GM18858 (cell line): ENCODE data around the gene TSPAN2.

Experiments used
- ATAC-seq: cut with Tn5 transposase; IDR thresholded peaks from one replicate; pipeline ENCODE4 v1.9.1; 2021; ENCODE audit not compliant: unreplicated experiment

TSPAN2 gene

DNA sequence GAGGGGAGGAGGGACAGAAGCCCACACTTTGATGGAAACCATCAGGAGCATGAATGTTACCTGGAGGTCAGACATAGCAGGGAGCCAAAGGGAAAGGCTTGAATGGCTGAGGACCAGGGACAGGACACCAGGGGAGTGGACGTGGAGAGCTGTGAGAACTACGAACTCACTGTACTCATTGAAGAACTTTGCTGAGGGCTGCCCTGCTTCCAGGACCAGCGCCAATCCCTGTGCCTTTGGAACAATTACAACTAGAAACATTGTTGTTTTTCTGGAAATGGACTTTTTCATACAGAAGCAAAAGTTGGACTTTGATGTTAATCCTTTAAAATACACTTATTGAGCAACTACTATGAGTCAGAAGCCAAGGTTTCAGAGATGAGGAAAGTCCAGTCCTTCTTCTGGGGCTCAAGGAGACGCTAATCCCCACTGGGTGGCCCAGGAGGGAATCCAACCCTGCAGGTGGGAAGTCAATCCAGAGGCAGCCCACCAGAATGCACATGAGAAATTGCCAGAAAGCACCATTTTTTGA lies 12.9 kb downstream of the TSPAN2 start:
- ATAC-seq = no peak

DNA sequence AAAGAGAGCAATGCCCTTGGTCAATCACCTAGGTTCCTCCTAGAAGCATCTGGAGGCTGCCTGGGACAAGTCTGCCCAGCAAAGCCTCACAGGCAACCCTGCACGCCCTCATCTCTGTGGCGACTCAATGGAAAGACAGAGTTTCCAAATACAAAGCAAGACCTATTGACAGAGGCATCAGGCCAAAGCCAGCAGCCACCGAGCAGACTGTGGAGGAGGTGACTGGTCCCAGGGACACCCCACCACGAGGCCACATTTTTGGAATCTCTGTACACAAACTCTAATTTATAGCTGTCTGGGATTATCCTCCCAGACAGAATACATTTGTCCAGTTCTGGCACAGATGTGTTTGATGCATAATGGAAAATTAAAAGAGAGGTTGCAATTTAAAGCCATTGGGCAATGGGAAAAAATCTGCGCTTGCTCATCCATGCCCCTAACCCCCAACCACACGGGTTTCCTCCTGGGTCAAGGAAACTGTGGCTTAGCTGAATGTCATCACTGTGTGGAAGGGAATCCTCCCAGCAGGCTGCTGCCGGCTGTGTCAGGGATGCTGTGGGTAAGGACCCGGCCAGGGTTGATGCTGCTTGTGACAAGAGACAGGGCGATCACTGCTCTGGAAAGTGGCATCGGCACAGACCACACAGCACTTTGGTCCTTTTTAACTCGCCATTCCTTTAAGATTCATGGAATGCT lies 14.3 kb downstream of the TSPAN2 start:
- ATAC-seq = no peak

DNA sequence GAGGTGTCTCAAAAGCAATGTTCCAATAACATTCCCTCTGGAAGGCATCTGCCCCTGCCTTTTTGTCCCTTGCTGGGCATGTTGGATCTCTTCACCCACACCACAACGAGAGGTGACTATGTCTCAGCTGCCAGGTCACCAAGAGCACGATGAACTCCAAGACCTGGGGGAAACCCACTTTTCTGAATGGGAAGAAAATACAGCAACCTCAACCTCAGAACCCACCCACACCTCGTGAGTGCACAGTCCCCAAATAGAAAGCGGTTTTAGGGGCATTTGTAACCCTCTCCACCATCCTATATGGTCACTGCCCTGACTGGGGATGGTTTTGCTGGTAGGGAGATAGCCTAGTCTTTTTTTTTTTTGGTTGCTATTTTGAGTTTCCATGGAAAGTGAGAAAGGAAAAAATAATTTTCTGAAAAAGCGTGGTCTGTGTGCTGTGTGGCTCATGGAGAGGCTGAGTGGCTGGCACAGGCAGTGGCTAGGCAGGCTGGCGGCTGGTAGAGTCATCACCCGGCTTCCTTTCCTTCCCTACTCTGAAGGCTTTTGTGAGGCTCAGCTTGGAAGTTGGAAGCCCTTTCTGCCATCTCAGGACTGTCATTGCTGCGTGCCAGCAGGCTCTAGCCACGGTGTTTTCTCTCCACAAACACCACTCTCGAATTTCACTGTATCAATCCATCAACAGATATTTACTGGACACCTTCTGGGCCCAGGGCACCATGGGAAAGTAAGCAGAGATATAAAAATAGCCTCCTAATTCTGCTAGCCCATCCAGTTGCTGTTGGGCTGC lies 15.8 kb downstream of the TSPAN2 start:
- no peak for ATAC-seq

DNA sequence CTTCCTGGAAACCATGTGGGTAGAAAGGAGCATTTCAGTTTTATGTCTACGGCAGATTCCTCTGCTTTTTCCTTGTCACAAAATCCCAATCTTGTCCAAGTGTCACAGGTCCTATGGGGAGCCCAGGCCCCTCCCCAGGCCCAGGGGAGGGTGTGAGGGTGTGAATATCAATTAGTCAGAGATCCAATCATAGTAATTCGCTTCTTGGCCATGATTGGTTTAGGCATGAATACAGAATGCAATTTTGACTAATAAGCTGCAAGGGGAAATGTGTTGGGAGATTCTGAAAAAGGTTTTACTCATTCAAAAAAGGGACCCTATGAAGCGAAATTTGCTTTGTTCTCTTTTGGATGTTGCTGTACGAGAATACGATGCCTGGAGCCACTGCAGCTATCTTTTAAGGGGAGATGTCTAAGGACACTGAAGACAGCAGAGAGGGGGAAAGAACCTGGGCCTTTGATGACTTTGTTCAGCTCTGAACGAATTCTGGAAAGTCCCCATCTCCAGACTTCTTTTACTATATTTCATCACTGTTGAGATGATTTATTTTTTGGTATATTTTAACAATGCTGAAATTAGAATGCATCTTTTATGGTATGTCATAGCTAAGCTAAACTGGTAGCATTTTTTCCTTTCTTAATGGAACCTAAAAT lies 18.2 kb downstream of the TSPAN2 start:
- no peak for ATAC-seq

DNA sequence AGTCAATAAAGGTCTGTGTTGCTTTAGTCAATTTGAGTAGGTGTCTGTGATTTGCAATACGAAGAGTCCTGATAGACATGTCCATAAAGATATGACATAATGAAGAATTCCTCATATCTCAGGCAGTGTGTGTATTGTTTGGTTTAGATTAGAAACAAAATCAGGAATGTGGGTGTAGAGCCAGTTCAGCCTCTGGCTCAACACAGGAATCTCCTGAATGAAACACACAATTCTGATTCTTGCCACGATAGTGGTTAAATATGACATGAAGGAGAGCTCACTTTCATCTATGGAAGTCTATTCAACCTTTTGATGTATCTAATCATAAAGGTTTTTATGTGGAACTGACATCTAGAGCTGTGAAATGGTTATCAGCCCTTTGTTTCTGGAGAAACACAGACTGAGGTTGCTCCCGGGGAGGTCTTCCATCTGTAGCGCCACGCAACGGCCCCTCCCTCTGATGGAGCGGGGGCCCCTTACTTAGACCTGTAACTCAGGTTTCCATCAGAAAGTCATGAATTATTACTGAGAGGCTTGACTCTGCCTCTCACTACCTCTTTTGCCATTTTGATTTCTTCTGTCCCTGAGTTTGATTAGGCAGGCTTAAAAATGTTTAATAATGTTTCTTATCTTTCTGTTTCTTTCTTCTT lies 19.5 kb downstream of the TSPAN2 start:
- ATAC-seq = no peak

DNA sequence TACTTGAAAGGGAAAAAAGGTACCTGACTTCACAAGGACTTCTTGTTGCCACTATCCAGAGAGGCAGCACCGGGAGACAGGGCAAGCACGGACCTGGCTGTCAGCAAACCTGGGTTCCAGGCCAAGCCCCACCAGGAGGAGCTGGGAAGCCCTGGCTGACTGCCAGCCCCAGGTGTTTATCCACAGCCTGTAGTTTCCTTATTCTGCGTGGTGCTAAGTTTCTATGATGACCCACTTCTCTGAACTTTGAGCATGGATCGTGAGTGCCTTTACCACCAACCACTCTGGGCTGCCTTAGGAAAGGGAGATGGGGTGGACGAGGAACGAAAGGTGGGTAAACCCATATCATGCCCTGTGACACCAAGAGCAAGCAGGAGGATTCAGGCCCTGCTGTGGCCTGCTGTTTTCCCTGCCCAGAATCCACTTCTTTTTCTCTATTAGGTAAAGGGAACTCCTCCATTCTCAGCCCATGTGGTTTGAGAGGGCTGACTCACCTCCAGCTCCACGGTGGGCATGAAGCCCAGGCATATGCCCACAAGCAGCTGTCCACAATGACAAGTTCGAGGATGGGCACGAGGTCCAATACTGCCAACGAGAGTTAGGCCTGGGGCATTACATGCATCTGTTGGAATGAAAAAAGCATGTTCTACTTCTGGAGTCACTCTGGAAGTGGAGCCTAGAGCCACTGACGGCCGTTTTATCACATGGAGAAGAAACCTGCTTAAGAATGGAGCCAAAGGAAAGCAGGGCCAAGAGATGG lies 20.3 kb downstream of the TSPAN2 start:
- no peak for ATAC-seq

DNA sequence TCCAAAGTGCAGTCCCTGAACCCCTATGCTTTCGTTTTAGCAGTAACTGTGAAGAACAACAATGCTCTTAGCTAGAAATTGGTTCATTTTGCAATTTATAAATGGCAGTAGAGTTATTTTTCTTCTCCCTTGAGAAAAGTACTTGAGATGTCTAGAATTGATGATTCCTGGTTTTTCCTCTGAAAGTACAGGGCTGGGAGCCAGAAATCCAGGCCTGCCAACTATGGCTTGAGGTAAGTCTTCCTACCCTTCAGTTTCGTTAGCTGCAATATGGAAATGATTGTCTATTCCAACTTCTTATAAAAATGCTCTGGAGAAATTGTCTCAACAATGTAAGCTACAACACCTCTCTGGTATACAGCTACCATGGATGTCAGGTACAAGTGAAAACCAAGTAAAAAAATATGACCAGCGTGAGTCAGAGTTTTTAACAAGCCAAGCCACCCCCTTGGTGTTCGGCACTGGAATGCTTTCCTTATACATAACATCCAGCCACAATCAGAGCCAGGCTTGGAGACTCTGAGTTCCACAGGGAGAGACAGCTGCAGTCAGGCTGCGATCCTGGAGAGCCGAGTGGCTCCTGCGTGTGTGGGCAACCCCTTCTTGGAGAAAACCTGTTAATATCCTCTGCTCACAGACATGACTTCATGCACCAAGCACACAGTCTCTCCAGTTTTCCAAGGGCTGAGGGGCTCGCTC lies 22.0 kb downstream of the TSPAN2 start:
- no peak for ATAC-seq

DNA sequence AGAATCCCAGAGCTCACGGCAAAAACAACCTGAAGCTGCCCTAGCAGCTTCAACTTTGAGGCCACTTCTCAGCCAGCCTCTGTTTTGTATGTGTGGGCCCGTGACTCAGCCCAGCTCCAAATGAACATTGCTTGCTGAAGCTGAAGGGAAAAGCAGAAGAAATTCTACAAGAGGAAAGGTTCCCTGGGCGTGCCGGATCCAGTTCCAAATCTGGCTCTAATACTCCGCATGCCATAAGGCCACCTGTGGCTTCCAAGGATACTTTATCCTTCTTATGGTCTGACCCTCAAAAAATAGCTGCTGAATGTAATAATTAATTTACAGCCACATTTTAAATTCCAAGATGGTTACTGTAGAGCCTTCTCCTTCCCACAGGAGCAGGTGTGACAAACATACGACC lies 24.3 kb downstream of the TSPAN2 start:
- ATAC-seq = no peak

DNA sequence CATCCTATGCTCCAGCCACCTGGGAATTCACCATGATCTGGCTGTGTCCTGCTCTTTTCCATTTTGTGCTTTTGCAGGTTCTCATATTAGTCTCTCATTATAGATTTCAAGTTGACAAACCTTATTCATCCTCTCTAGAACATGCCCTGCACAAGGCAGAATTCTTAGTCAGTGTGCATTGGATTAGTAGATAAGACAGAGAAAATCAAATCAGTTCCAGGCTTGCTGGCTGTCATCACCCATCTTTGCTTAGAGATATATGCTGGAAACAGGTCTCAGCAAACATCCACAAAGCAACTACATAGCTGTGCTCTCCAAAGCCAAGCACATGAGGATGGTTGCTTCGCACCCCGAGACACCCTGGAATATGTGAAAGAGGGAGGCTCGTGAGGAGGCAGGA lies 24.8 kb downstream of the TSPAN2 start:
- ATAC-seq = no peak

DNA sequence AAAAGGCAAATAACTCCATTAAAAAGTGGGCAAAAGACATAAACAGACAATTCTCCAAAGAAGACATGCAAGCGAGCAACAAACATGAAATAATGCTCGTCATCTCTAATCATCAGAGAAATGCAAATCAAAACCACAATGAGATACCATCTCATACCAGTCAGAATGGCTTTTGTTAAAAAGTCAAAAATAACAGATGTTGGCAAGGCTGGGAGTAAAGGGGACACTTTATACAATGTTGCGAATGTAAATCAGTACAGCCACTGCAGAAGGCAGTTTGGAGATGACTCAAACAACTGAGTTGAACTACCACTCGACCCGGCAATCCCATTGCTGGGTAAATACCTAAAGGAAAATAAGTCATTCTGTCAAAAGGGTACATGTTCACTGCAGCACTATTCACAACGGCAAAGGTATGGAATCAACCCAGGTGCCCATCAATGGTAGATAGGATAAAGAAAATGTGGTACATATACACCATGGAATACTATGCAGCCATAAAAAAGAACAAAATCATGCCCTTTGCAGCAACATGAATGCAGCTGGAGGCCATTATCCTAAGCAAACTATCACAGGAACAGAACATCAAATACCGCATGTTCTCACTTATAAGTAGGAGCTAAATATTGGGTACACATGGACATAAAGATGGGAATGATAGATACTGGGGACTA lies 25.9 kb downstream of the TSPAN2 start:
- ATAC-seq = peak; percentile 23

DNA sequence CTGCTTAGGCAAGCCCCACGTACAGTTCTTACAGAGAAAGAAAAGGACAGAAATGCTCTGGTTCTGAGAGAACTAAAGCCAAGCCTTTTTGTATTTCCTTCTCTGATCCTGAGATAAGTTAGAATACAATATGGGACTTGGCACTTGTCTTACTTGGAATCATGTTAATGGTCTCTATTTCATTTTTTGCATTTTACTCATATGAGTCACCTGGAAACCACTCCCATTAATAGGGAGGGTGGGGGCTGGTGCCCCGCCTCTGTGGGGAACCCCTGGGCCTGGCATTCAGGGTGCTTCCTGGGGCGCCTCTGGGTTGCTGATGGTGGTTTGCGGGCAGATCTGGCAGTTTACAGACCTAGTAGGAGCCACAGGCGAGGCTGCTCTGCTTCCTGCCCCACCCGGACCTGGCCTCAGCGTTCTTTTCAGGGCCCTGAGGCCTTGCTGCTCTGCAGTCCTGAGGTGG lies 26.7 kb downstream of the TSPAN2 start:
- ATAC-seq = peak; percentile 74

DNA sequence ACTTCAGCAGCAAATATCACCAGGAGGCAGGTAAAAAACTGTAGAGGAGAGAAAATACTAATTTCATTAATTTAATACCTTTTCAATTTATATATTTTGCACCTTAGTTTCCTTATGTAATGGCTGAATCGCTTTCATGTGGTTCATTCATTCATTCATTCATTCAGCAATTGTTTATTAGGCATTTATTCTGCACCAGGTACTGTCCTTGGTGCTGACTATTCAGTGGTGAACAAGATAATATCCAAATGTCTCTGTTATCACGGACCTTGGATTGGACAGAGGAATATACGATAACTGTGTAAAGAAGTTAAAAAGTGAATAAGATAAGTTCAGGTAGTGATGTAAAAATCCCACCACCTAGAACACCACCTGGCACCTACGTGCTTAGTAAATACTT lies 28.8 kb downstream of the TSPAN2 start:
- no peak for ATAC-seq

DNA sequence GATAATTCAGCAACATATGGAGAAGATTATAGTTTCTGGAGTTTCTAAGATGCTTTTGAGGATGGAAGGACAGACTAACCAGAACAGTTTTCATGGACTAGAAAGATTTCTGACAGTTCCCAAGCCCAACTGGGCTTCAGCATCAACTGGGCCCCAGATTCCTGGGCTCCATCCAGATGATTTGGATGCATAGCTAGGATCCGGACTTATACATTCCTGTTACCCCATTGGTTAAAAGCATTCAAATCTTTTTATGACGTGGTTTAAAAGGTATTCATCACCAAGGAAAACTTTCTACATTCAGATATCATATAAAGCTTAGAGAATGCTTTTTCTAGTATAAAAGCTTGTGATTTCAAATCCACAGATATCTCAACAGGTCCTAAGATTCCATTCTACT lies 30.0 kb downstream of the TSPAN2 start:
- ATAC-seq = no peak

DNA sequence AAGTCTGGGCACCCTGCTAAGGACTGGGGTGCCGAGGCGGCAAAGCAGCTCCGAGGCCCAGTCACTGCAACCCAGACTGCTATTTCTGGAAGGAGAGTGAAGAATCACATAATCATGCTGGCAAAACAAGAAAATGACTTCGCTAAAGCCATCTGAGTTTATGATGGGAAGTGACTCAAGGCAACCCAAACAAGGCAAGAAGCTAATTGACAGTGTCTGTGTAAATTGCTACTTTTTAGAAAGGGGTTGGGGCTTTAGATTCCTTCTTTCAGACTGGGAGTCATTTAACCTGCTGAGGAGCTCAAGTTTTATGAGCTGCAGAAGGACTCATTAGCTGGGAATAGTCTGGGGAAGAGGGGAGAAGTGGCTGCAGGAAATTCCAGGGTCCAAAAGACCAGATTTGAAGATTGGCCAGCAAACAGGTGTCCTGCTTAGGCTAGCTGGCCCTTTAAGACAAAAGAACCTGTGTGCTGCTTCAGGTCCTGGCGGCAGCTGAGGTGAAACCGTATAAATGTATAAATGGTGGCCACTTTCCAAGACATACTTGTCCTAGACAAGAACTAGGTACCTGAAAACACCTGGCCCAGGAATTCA lies 31.5 kb downstream of the TSPAN2 start:
- ATAC-seq = no peak

DNA sequence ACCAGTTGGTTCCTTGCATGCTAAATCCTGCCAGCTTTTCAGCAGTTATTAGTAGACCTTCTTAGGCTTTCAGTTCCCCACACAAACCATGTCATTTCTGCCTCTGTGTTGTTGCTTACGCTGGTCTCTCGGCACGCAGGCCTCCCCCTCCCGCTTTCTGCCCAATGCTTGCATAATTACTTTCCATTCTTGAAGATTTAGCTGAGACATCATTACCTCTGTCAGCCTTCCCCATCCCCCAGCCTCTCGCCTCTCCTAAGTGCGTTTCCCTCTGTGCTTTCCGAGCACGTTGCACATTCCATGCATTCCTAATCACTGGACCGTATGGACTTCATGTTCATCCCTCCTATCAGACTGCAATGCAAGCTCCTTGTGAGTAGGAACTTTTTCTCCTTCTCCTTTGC lies 32.9 kb downstream of the TSPAN2 start:
- ATAC-seq = no peak

DNA sequence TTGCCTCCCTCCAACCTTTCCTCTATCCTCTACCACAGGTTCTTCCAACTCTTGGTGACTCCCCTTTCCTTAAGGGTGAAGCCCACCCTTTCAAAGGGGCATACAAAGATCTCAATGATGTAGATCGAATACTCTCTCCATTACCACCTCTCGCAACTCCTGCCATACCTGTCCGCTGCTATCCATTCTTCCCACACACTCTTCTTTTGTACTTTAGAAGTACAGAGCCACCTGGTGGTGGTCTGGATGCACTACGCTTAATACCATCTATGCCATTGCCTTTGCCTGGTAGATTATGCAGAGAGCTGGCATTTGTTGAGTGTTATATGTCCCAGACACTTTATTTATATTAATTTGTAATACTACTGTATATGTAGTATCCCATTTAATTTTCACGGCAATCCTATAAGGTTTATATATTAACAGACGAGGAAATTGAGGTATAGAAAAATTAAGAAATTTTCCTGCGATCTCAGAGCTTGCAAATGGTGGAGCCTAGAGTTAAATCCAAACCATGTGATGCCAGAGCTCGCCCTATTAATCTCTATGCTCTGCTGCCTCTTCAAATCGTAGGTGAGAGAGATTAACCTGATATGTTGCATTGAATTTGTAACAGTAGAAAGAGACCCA lies 36.7 kb downstream of the TSPAN2 start:
- peak; percentile 84 for ATAC-seq

DNA sequence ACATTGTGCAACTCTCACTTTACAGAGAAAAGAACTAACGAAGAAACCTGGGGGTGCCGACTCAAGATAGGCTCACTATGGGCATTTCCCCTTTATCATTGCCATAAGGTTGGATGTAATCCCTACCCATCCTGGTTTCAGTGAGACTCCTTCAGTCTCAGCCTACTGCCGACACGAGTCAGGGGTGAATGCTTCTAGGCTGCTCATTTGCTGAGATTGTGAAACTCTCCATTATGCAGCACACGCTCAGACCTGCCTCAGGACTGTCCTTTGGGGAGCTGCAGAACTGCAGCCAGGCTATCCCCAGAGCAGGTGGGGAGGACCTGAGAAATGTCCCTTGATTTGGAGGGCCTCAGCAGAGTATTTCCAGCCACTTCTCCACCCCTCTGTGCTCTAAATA lies 37.5 kb downstream of the TSPAN2 start:
- ATAC-seq = no peak

DNA sequence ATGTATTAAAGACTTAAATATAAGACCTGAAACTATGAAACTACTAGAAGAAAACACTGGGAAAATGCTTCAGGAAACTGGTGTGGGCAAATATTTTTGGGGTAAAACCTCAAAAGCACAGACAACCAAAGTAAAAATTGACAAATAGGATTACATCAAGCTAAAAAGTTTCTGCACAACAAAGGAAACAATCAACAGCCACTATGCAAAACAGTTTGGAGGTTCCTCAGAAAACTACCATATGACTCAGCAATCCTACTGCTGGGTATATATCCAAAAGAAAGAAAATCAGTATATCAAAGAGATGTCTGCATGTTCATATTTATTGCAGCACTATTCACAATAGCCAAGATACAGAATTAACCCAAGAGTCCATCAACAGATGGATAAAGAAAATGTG lies 42.6 kb downstream of the TSPAN2 start:
- no peak for ATAC-seq

DNA sequence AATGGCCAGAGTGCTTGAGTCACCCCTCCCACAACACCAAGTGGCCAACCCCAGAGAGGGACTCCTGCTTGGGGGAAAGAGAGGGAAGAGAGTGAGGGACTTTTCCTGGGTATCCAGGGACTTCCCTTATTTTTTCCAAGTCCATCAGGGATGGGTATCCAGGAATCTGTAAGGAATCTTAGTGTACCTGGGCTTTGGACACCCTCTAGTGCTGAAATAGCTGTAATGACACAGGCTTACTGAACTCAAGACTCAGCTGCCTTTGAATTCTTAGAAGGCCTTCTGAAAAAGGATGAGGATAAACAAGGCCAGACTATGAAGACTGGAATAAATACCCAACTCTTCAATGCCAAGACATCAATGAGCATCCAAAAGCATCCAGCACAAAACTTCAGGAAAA lies 47.6 kb downstream of the TSPAN2 start:
- no peak for ATAC-seq
